ENCODE measurements around the gene THEMIS. TPM values are rescaled to one million over a fixed set of nuclear protein-coding genes. Genes with fewer than 3 reads are reported as not detected.

THEMIS gene
- total RNA-seq, 1 donor from 2014 or later = not detected

DNA sequence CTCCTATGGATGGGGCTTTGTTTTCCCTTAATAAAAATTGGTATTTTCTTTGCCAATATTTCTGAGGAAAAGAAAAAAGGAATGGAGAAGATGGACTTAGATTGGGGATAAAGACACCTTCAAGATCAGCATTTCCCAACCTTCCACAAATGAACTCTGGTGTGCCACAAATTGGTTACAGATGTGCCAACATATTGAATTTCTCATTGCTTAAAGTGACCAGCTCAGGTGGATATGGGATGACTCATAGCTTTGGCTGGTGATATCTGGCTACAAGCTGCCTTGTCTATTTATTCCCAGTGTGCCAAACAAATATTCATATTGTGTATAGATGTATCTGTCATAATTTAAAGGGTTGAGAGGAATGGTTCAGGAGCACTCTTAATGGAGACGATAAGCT is 32.5 kb downstream of the THEMIS start:
- no peak for FAIRE-seq
- peaks cover 2% of the 10 kb centered on the region for H3K27me3 ChIP-seq (ENCODE audit: control insufficient read depth, insufficient read depth, low read length)
- TF ChIP-seq, protein P1, sequence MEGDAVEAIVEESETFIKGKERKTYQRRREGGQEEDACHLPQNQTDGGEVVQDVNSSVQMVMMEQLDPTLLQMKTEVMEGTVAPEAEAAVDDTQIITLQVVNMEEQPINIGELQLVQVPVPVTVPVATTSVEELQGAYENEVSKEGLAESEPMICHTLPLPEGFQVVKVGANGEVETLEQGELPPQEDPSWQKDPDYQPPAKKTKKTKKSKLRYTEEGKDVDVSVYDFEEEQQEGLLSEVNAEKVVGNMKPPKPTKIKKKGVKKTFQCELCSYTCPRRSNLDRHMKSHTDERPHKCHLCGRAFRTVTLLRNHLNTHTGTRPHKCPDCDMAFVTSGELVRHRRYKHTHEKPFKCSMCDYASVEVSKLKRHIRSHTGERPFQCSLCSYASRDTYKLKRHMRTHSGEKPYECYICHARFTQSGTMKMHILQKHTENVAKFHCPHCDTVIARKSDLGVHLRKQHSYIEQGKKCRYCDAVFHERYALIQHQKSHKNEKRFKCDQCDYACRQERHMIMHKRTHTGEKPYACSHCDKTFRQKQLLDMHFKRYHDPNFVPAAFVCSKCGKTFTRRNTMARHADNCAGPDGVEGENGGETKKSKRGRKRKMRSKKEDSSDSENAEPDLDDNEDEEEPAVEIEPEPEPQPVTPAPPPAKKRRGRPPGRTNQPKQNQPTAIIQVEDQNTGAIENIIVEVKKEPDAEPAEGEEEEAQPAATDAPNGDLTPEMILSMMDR (IDR thresholded peaks at IDR 0.05; ENCODE audit: insufficient read depth, low read length, severe bottlenecking) = no peak
- H3K4me3 ChIP-seq (ENCODE audit: low read depth, low read length) = no peak overlapping the region
- H3K36me3 ChIP-seq (ENCODE audit: control insufficient read depth, insufficient read depth, low read length) = no peaks in the 10 kb centered on the region
- peak; percentile 43 for DNase-seq (ENCODE audit: low read depth)

- TF ChIP-seq, protein P1 (IDR thresholded peaks at IDR 0.05; ENCODE audit: insufficient read depth, low read length, severe bottlenecking) = no peak
- DNase-seq (ENCODE audit: low read depth) (no peak), FAIRE-seq (no peak)
- no peak overlapping the region for H3K4me3 ChIP-seq (ENCODE audit: low read depth, low read length)
- H3K36me3 ChIP-seq (ENCODE audit: control insufficient read depth, insufficient read depth, low read length) = no peaks in the 10 kb centered on the region
- peaks cover 2% of the 10 kb centered on the region for H3K27me3 ChIP-seq (ENCODE audit: control insufficient read depth, insufficient read depth, low read length)
These were observed 34.1 kb downstream of the THEMIS start for GRCh38 chr6:127866766-127867165.

- TF ChIP-seq, protein P1 (IDR thresholded peaks at IDR 0.05; ENCODE audit: insufficient read depth, low read length, severe bottlenecking) = no peak
- DNase-seq (ENCODE audit: low read depth) (no peak), FAIRE-seq (no peak)
- Histone ChIP-seq H3K36me3 (ENCODE audit: control insufficient read depth, insufficient read depth, low read length) (no peaks in the 10 kb centered on the region), H3K27me3 (ENCODE audit: control insufficient read depth, insufficient read depth, low read length) (peaks cover 2% of the 10 kb centered on the region), H3K4me3 (ENCODE audit: low read depth, low read length) (no peak overlapping the region)
These were observed 35.8 kb downstream of the THEMIS start for GRCh38 chr6:127865108-127865507.

GRCh38 chr6:127864701-127865100 is 36.2 kb downstream of the THEMIS start:
- no peak overlapping the region for H3K4me3 ChIP-seq (ENCODE audit: low read depth, low read length)
- DNase-seq (ENCODE audit: low read depth) (no peak), FAIRE-seq (no peak)
- H3K36me3 ChIP-seq (ENCODE audit: control insufficient read depth, insufficient read depth, low read length) = no peaks in the 10 kb centered on the region
- H3K27me3 ChIP-seq (ENCODE audit: control insufficient read depth, insufficient read depth, low read length) = no peaks in the 10 kb centered on the region
- TF ChIP-seq, protein P1 (IDR thresholded peaks at IDR 0.05; ENCODE audit: insufficient read depth, low read length, severe bottlenecking) = no peak

- no peak for FAIRE-seq
- TF ChIP-seq, protein P1 (IDR thresholded peaks at IDR 0.05; ENCODE audit: insufficient read depth, low read length, severe bottlenecking) = no peak
- no peaks in the 10 kb centered on the region for H3K27me3 ChIP-seq (ENCODE audit: control insufficient read depth, insufficient read depth, low read length)
- no peak overlapping the region for H3K4me3 ChIP-seq (ENCODE audit: low read depth, low read length)
- H3K36me3 ChIP-seq (ENCODE audit: control insufficient read depth, insufficient read depth, low read length) = no peaks in the 10 kb centered on the region
- DNase-seq (ENCODE audit: low read depth) = no peak
These were observed 40.1 kb downstream of the THEMIS start for GRCh38 chr6:127860723-127861122.

DNA sequence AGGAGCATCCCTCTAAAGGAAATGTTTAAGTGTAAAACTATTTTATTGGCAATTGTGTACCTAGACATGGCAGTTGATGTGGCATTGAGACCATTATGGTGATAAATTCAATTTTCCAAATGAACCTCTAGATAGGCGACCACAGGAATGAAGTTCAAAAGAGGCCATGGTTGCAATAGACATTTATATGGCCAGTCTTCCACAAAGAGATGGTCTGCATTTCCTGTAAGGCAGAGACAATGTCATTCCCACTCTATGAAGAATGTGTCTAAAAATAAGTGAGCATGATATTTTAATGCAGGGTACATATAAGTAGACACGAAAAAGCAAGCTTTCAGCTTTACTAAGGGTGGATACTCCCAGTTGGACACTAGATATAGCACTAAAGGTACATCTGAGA is 40.9 kb downstream of the THEMIS start:
- no peak for DNase-seq (ENCODE audit: low read depth)
- no peak for FAIRE-seq
- no peaks in the 10 kb centered on the region for H3K36me3 ChIP-seq (ENCODE audit: control insufficient read depth, insufficient read depth, low read length)
- TF ChIP-seq, protein P1 (IDR thresholded peaks at IDR 0.05; ENCODE audit: insufficient read depth, low read length, severe bottlenecking) = no peak
- H3K4me3 ChIP-seq (ENCODE audit: low read depth, low read length) = no peak overlapping the region
- H3K27me3 ChIP-seq (ENCODE audit: control insufficient read depth, insufficient read depth, low read length) = no peaks in the 10 kb centered on the region

Data from bronchial epithelial cell (primary cell).